Epithelial cell of proximal tubule (primary cell): ENCODE data around the gene ABLIM2. TPM values are rescaled to one million over a fixed set of nuclear protein-coding genes. Genes with fewer than 3 reads are reported as not detected.

ENCODE experiments used
- DNase-seq: peaks from one replicate; pipeline ENCODE4 v3.0.0-alpha.2; 2011; ENCODE audit warnings: low read depth
- H3K4me3 ChIP-seq: 2 replicates; pipeline ENCODE4 v1.5.1; 2011; ENCODE audit warnings: low read depth, mild to moderate bottlenecking, low read length
- CTCF ChIP-seq: conservative IDR thresholded peaks from 2 replicates; pipeline ENCODE4 v1.5.1; 2012; ENCODE audit warnings: low read depth, mild to moderate bottlenecking, low read length
- total RNA-seq: library from RNA; depleted of rRNA; stranded (reverse); fragments of >200 nt; gene quantifications from 2 replicates; pipeline ENCODE4 v1.2.3, GENCODE V29; 2015

The ABLIM2 gene
- total RNA-seq, 1 donor from 2014 or later = 1.0 TPM

DNA sequence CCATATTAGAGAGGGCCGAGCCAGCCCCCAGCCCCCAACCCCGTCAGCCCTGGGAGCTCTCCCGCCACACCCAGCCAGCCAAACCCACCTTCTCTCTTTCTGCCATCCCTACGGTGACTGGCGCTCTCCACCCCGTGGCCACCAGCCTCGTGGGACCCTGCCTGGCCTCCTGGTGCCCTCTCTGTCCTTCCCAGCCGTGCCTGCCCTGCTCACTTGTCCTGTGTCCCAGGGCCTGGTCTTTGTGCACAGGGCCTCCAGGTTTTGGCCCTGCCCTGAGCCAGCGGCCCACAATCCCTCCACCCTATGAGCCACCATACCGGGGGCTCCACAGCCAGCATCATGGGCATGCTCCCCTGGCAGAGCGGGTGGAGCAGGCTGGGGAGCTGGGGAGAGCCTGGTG is 77.4 kb downstream of the ABLIM2 start:
- no peak for TF ChIP-seq CTCF
- no peak overlapping the region for H3K4me3 ChIP-seq
- DNase-seq = no peak

DNA sequence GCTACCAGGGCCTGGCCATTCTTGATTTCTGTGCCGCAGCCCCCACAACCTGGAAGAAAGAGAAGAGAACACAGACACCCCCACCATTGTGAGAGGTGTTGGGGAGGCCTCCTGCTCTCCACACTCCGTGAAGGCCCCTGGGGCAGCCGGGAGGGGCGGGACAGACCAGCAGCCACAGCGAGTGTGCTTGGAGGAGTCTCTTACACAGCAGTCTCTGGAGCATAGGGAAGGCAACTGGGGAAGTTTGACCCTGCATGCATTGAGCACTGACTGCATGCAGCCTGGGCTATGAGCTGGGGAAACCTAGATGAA is 77.9 kb downstream of the ABLIM2 start:
- no peak for DNase-seq
- no peak overlapping the region for H3K4me3 ChIP-seq
- TF ChIP-seq CTCF = no peak

- no peak for TF ChIP-seq CTCF
- DNase-seq = no peak
- no peak overlapping the region for H3K4me3 ChIP-seq
These were observed 78.5 kb downstream of the ABLIM2 start for GRCh38 chr4:8079916-8080753.

GRCh38 chr4:8079031-8079885 is 79.4 kb downstream of the ABLIM2 start:
- no peak for DNase-seq
- no peak for TF ChIP-seq CTCF

DNA sequence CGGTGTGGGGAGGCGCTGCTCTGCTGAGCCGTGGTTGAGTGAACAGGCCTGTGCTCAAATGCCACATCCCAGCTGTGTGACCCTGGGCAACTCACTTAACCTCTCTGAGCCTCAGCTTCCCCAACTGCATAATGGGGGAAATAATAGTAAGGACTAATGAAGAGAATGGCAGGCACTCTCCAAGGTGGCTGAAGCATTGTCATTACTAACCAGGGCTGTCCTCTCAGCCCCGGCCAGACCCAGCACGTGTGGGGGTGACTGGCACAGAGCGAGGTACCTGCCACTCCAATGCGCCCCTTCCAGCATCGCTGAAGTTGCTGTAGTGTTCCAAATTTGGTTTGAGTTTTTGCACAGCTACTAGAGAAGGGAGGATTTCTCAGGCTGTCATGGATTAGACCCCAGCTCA is 80.0 kb downstream of the ABLIM2 start:
- no peak for TF ChIP-seq CTCF
- no peak for DNase-seq
- no peak overlapping the region for H3K4me3 ChIP-seq

More at GRCh38 chr4:8079031-8079885, 79.4 kb downstream of the ABLIM2 start:
- no peak overlapping the region for H3K4me3 ChIP-seq

DNA sequence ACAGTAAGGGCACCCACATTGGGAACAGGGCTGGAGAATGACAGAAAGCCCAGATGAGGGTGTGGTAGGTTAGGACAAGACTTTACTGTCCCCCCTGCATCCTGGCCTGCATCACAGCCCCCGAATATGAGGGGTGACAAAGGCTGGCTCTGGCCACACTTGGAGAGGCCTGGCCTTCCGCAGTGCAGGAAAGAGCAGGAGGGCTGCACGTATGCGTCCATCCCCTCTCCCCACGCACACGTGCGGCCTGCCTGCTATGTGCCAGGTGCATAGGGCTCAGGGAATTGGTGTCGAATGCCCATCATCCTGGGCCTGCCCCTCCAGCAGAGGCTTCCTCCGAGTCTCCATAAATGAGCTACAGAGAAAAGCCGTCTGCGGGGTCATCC is 80.5 kb downstream of the ABLIM2 start:
- no peak for DNase-seq
- no peak for TF ChIP-seq CTCF
- H3K4me3 ChIP-seq = no peak overlapping the region
